ENCODE data around the gene GPR84. TPM values are rescaled to one million over a fixed set of nuclear protein-coding genes. Genes with fewer than 3 reads are reported as not detected.
A peak's percentile ranks its signal among the peaks of the same experiment; 100 is the strongest.

The GPR84 gene
- total and polyA plus RNA-seq, 12 donors, result 0.18 to 6.8 (median 1.2) TPM; not detected in 1

DNA sequence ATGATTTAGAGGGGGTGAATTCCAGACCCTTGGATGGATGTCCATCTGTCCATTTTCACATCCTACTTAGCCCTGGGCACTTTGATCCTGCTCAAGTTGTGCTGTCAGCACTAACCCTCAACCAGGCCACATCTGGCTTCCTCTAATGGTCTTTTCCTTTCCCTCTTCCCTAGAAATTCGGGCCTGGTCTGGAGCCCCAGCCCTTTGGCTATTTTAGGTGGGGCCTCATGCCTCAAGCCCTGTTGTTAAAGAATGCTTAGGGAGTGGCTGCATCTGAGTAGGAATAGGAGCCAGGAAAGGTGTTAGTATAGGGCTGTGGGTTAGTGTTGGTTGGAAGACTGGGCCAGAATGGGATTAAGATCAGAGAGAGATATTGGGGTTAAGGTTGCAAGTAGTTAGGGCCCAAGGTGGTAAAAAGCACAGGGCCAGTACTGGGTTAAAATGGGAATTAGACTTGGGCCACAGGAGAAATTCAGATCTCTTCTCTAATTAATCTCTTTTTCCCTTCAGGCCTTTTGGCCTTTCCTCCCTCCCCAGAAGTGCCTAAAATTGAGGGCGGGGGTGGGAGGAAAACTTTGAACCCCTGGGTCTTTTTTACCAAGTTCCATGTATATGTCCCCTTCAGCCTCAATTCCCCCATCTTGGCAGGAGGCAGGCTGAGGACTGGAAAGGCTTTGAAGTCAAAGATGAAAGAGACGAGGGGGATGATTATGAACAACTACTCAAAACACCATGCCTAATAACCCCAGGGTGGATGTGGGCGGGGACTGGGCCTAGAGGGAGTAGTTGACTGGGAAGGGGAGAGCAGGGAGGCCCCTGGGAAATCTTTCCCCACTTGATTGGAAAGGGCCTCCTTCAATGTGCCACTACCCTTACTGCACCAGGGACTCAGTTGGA lies 24.2 kb upstream of the GPR84 start:
- DNase-seq, result no peak
- Histone ChIP-seq H3K4me1 (replicated peaks in 1 of 2) (peaks cover 6 to 9% of the 10 kb centered on the region in 2 donors), H3K9me3 (replicated peaks in 1 of 3) (no peaks in the 10 kb centered on the region), H3K4me3 (no peak overlapping the region), H3K36me3 (replicated peaks in 1 of 2) (no peaks in the 10 kb centered on the region), H3K27me3 (no peaks in the 10 kb centered on the region), H3K27ac (no peak overlapping the region)
- TF ChIP-seq, protein P1, sequence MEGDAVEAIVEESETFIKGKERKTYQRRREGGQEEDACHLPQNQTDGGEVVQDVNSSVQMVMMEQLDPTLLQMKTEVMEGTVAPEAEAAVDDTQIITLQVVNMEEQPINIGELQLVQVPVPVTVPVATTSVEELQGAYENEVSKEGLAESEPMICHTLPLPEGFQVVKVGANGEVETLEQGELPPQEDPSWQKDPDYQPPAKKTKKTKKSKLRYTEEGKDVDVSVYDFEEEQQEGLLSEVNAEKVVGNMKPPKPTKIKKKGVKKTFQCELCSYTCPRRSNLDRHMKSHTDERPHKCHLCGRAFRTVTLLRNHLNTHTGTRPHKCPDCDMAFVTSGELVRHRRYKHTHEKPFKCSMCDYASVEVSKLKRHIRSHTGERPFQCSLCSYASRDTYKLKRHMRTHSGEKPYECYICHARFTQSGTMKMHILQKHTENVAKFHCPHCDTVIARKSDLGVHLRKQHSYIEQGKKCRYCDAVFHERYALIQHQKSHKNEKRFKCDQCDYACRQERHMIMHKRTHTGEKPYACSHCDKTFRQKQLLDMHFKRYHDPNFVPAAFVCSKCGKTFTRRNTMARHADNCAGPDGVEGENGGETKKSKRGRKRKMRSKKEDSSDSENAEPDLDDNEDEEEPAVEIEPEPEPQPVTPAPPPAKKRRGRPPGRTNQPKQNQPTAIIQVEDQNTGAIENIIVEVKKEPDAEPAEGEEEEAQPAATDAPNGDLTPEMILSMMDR (IDR thresholded peaks at IDR 0.05), result no peak
- TF ChIP-seq POLR2A (IDR thresholded peaks at IDR 0.05), result no peak
- 72 to 84% (median 81%) methylated on average over 4 of the region's 4 CpGs for WGBS, 4 donors
- intact Hi-C loops (cut with DNase I), result no loop called here

DNA sequence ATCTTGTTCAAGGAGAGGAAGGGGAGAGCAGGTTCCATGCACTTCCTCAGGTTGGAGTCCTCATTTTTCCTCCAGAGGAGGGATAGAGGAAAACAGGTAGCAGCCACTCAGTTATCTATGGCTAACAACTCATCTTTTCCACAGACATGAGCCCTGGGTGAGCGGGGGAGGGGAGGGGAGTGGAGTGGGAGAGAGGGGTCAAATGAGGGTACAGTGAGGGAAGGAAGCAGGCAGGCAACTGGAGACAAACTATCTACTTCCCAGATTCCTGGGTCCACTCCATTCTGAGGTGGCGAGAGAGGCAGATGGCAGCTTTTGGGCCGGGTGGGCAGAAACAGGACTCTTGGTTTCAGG lies 22.8 kb upstream of the GPR84 start:
- intact Hi-C loops (cut with DNase I), result no loop called here
- TF ChIP-seq POLR2A (IDR thresholded peaks at IDR 0.05), result no peak
- Histone ChIP-seq H3K9me3 (replicated peaks in 1 of 3) (no peaks in the 10 kb centered on the region), H3K4me1 (replicated peaks in 1 of 2) (peaks cover 6 to 9% of the 10 kb centered on the region in 2 donors), H3K36me3 (replicated peaks in 1 of 2) (no peaks in the 10 kb centered on the region), H3K27ac (no peak overlapping the region), H3K27me3 (no peaks in the 10 kb centered on the region), H3K4me3 (no peak overlapping the region)
- WGBS, 4 donors, result 87 to 100% (median 94%) methylated on average over 3 of the region's 3 CpGs
- DNase-seq, result no peak

DNA sequence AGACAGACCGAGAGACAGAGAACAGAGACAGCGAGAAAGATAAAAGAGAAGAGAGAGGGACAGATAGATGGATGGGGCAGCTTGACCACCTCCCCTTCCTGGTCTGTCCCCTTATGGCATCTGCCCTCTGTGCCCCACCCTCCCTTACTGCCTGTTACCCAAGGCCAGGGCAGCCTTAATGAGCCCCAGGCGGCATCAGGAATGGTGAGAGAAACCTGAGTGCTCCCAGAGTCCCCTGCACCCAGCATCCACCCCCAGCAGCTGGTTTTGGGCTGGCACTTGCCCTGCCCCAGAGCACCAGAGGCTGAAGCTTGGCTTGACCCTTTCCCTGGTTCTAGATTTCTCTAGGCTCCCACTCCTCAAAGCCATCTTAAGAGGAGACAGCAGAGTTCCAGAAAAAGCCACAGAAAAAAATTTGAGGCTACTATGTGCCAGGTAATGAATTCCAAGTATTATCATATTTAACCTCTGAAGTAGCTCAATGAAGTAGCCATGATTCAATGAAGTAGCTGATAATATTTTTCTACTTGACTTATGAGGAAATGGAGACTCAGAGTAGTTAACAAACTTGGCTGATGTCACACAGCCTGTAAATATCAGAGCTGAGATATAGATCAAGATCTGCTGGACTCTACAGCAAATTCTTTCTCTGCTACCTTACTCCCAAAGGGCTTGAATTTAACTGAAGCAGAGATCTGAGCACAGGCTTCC lies 22.3 kb upstream of the GPR84 start:
- DNase-seq, result no peak
- H3K27me3 ChIP-seq, result no peaks in the 10 kb centered on the region
- no peak overlapping the region for H3K4me3 ChIP-seq
- H3K27ac ChIP-seq, result peak overlapping the region in 1 of 5 donors; percentile 81
- H3K9me3 ChIP-seq (replicated peaks in 1 of 3), result no peaks in the 10 kb centered on the region
- WGBS, 4 donors, result 75 to 89% (median 88%) methylated on average over 3 of the region's 3 CpGs
- intact Hi-C loops (cut with DNase I), result no loop called here
- H3K4me1 ChIP-seq (replicated peaks in 1 of 2), result peaks cover 6 to 9% of the 10 kb centered on the region in 2 donors
- no peaks in the 10 kb centered on the region for H3K36me3 ChIP-seq (replicated peaks in 1 of 2)
- no peak for TF ChIP-seq POLR2A (IDR thresholded peaks at IDR 0.05)
- TF ChIP-seq, protein P1 (IDR thresholded peaks at IDR 0.05), result no peak

DNA sequence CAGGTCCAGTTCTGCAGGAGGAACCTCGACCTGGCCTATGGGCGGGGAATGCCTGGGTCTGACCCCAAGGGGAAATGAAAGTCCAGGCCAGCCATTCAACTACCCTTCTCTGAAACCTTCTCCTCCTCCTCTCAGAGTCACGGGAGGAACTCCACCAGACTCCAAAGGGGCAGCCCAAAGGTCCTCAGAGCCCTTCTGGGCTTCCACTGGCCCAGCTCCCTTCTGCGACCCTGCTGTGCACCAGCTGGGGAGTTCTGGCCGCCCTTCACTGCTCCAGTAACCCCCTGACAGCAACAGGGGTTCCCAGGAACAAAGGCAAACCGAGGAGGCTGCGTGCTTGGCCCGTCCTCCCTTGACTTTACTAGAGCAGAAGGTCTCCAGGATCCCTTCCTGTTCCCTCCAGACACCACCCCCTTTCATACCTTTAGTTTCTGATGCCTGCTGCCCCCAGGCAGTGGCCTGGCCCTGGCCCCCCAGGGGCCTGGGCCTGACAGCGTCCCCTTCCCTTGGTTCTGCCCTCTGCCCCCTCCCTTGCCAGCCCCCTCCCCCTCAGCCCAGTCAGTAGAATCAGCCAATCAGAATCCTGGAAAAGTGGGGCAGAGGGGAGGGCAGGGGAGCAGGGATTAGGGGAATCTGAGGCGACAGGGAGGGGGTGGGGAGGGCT lies 21.1 kb upstream of the GPR84 start:
- Histone ChIP-seq H3K27ac (peak overlapping the region in 3 of 5 donors; percentile 27 to 81 (median 47)), H3K4me1 (replicated peaks in 1 of 2) (peaks cover 6 to 9% of the 10 kb centered on the region in 2 donors), H3K4me3 (no peak overlapping the region), H3K9me3 (replicated peaks in 1 of 3) (no peaks in the 10 kb centered on the region), H3K27me3 (no peaks in the 10 kb centered on the region), H3K36me3 (replicated peaks in 1 of 2) (no peaks in the 10 kb centered on the region)
- TF ChIP-seq POLR2A (IDR thresholded peaks at IDR 0.05), result no peak
- TF ChIP-seq, protein P1 (IDR thresholded peaks at IDR 0.05), result no peak
- WGBS, 4 donors, result 53 to 69% (median 62%) methylated on average over 7 to 10 of the region's 10 CpGs
- peak in 1 of 7 donors; percentile 30 for DNase-seq
- intact Hi-C loops (cut with DNase I), result no loop called here

All from adrenal gland (tissue), 12 donors.